IPS-18c (cell line): Measurements from ENCODE around the gene TMEM184A.

Experiments
- H3K4me3 ChIP-seq: 2 replicates; pipeline ENCODE4 v1.7.0; 2013; ENCODE audit warnings: low read depth, mild to moderate bottlenecking, low read length, moderate library complexity; ENCODE audit not compliant: insufficient read depth
- H3K9me3 ChIP-seq: one replicate; pipeline ENCODE4 v1.6.1; 2013; ENCODE audit warnings: mild to moderate bottlenecking, low read length, moderate library complexity; ENCODE audit not compliant: control insufficient read depth, insufficient read depth

TMEM184A gene

GRCh38 chr7:1559626-1560590, 3.9 kb upstream of the TMEM184A start:
- no peaks in the 10 kb centered on the region for H3K9me3 ChIP-seq
- H3K4me3 ChIP-seq, result no peak overlapping the region

DNA sequence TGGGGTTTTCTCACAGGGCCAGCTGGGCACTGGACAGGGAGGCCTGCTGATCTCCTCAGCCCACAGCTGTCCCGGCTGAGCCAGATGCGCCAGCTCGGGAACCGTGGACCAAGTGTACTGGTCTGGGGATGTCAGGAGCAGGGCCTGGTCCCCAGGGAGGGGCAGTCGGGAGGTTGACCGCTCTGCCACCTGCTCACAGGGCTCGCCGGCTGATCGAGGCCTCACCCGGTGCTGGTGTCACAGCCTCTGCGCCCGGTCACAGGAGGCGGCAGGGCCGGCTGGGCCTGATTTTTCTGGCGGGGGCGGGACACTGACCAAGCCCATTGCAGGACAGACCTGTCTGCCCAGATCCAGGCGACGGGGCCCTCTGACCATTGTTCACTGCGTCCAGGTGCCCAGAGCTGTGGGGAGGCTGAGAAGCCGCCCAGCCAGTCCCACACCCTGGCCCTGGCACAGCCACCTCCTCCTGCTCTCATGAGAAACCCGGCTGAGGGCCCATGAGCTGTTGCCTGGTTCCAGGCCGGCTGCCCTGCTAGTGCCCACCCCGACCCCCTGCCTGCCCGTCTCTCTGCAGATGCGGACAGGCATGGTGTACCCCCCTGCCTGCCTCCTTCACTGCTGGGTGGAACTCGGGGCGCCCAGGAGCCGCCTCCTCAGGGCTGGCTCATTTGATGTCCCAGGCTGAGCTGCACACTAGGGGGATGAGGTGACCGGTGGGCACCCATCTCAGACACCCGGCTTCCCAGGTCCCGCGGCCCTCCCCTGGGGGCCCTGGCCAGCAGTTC, 3.0 kb upstream of the TMEM184A start:
- Histone ChIP-seq H3K4me3 (no peak overlapping the region), H3K9me3 (no peaks in the 10 kb centered on the region)

DNA sequence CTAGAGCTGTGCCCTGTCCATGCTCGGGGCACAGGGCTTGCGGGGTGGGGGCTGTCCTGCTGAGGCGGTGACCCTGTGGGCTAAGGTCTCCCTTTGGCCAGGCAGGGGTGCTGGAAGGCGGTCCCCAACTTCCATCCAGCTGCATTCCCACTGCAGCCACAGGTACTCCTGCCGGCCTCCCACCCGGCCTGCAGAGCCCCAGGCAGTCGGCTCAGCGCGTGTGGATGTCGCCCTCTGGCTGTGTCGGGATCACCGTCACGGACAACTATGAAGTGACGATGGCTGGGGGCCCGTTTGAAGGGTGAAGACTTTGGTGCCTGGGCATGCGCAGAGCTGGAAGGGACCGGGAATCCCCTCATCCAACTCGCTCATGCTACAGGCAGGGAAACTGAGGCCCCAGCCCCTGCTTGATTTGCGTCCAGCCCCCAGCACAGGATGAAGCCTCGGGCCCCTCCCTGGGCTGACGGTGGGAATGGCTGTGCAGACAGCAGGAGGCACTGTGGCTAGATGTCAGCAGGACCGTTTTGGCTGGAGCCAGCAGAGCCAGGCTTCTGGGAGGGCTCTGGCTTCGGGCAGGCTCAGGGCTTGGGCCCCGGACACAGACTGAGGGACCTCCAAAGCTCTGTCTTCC, 2.3 kb upstream of the TMEM184A start:
- Histone ChIP-seq H3K4me3 (no peak overlapping the region), H3K9me3 (no peaks in the 10 kb centered on the region)

GRCh38 chr7:1557771-1558170, 1.8 kb upstream of the TMEM184A start:
- Histone ChIP-seq H3K4me3 (no peak overlapping the region), H3K9me3 (no peaks in the 10 kb centered on the region)

DNA sequence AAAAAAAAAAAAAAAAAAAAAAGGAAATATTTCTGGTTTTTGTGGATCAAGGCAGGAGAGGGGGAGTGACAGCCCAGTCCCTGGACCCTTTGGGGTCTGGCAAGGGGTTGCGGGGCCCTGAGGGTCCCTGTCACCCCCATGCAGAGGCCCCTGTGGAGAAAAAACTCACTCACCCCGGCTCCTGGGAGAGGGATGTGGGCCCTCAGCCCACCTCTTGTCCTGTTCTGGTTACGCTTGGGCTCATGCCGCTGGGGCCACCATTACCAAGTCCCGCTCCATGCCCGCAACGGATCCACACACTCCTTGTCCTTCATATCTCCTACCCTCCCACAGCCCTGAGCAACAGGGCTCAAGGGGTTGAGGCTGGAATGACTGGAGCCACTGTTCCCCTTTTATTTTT, 1.0 kb upstream of the TMEM184A start:
- Histone ChIP-seq H3K9me3 (no peaks in the 10 kb centered on the region), H3K4me3 (no peak overlapping the region)

DNA sequence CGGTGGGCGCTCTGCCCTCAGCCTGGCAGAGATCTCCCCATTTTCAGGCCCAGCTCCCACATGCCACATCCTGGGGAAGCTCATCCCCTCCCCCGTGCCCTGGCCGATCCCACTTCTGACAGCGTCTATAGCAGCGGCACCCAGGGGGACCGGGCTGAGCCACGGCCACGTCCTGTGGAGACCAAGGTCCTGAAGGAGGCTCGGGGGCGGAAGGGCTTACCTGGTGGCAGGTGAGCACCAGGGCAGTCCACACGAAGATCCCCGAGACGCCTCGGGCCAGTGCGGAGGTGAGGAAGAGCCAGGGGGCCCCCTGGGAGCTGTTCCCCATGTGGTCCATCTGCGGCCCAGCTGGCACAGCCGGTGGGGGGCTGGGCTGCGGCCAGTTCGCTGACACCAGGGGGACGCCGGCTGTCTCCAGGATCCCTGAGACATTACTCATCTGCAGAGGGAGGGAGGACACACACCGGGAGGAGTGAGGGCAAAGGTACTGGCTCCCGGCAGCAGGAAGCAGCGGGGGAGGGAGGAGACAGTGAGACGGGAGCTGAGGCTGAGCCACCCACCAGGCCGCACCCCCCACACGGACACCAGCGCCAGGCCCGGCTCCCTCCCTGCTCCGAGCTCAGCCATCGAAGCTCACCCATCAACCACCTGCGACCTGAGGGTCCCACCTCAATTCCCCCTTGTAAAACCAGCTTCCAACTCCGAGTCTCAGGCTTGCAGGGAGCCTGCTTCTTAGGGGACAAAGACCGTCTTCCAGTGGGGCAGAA, 776 bp downstream of the TMEM184A start:
- Histone ChIP-seq H3K4me3 (no peak overlapping the region), H3K9me3 (no peaks in the 10 kb centered on the region)

DNA sequence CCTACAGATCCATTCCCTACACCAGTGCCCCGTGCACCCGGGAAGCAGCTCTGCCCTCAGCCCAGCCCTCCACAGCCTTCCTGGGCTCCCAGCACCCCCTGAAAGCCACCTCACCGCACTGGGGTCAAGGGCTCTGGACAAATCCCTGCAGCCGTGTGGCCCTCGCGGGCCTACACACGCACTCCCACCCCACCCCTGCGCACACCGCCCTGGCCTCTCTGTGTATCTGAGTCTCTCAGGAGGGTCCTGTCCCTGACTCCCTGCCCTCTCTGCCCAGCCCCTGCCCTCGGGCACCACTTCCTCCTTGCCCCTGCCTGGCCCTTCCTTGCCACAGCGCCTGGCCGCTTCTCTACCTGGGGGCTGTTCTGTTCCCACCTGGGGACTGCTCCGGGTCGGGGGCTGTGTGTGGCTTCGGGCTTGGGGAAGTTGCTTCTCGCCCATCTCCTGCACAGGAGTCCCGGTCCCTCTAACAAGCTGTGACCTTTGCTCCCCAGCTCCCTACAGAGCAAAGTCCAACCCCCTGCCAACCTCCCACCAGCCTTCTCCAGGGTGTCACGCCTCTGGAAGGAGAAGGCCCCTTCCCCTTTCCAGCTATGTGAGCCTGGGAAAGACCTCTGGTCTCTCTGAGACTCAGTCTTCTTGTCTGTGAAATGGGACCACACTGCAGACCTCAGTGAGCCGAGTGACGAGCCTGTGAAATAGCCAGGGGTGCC, 1.5 kb downstream of the TMEM184A start:
- no peaks in the 10 kb centered on the region for H3K9me3 ChIP-seq
- no peak overlapping the region for H3K4me3 ChIP-seq

DNA sequence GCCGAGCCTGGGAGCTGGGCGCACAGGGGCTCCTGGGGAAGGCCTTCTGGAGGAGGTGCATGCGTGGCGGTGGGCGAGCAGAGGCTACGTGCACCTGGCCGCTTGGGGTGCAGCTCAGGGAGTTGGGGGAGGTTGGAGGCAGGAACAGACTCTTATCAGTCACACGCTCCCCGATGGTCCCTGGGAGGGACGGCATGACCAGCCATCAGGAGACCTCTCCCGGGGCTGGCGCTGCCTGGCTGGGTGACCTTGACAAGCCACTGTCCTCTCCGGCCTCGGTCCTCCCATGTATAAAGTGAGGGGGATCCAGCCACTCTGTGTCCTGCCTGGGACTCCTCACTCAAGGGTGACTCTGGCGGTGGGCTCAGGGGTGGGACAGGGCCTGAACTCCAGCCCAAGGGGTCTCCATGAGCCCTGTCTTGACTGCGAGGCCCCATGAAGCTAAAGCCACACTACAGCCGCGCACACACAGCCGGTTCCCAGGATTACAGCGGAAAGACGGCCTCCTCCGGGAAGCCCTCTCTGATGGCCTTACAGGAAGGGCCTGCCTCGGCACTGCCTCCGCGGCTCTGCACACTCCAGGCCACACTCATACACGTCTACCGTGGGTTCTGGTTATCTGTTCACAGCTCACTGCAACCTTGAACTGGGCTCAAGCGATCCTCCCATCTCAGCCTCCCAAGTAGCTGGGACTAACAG, 2.3 kb downstream of the TMEM184A start:
- Histone ChIP-seq H3K4me3 (no peak overlapping the region), H3K9me3 (no peaks in the 10 kb centered on the region)

DNA sequence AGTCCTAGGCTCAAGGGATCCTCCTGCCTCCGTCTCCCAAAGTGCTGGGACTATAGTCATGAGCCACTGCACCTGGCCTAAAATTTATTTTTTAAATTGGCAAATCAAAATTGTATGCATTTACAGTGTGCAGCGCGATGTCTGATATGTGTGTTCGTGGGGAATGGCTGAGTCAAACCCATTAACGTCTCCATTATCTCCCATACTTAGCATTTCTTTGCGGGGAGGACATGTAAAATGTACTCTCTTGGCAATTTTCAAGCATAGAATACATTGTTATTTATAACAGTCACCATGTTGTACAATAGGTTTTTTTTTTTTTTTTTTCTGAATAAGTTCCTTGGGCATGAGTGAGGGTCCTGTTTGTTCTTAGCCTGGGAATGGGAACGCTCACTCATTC, 3.8 kb downstream of the TMEM184A start:
- H3K4me3 ChIP-seq, result no peak overlapping the region
- no peaks in the 10 kb centered on the region for H3K9me3 ChIP-seq

GRCh38 chr7:1550846-1551155, 5.2 kb downstream of the TMEM184A start:
- H3K4me3 ChIP-seq, result no peak overlapping the region
- no peaks in the 10 kb centered on the region for H3K9me3 ChIP-seq

DNA sequence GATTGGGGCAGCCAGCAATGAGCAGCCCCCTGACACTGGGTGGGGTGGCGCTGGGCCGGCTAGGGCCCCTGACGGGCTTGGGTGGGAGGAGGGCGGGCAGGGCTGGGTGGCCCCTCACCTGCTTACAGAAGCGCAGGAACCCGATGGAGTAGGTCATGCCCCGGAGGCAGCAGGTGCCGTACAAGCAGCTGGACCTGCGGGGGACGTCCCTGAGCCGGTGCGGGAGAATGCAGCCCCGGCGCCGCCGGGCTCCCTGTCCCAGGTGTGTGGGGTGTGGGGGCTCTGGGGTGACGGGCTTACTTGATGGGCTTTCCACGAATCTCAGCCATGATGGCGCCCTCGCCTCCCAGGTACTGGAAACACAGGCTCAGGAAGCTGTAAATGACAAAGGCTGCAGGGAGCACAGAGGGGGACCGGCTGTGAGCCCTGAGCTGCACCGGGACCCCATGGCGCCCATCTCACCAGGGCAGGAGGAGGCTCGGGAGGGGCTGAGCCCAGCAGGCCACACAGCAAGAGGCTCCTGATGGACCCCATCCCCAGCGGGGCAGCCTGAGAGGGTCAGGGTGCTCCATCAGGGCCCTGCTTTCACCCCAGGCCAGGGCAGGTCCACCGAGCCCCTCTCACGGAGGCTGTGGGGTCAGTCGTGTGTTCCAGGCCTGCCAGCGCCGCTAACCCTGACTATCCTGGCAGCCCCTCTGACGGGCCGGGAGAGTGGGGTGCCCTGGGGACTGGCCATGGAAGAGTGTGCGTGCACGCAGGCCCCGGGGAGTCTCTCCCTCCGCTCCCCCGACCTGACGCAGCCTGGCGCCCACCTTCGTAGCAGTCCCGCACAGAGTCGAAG, 5.8 kb downstream of the TMEM184A start:
- Histone ChIP-seq H3K4me3 (no peak overlapping the region), H3K9me3 (no peaks in the 10 kb centered on the region)

- H3K4me3 ChIP-seq, result no peak overlapping the region
- no peaks in the 10 kb centered on the region for H3K9me3 ChIP-seq
These were observed 6.5 kb downstream of the TMEM184A start for GRCh38 chr7:1549357-1550004.

DNA sequence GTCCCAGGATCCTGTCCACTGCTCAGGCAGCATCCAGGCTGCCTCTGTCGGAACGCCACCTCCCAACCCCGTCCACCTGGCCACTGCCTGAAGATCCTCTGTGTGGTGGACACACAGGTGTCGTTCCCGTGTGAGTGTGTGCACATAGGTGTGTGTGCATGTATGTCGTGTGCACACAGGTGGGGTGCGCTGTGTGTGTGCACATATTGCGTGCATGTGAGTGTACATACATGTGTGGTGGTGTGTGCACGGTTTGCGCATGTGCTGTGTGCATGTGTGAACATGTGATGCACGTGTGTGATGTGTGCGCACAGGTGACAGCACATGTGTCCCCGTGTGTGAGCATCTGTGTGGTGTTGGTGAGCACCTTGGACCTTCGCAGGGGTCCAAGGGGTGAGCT, 7.1 kb downstream of the TMEM184A start:
- no peaks in the 10 kb centered on the region for H3K9me3 ChIP-seq
- H3K4me3 ChIP-seq, result no peak overlapping the region

GRCh38 chr7:1548438-1548831, 7.6 kb downstream of the TMEM184A start:
- H3K4me3 ChIP-seq, result no peak overlapping the region
- H3K9me3 ChIP-seq, result no peaks in the 10 kb centered on the region

DNA sequence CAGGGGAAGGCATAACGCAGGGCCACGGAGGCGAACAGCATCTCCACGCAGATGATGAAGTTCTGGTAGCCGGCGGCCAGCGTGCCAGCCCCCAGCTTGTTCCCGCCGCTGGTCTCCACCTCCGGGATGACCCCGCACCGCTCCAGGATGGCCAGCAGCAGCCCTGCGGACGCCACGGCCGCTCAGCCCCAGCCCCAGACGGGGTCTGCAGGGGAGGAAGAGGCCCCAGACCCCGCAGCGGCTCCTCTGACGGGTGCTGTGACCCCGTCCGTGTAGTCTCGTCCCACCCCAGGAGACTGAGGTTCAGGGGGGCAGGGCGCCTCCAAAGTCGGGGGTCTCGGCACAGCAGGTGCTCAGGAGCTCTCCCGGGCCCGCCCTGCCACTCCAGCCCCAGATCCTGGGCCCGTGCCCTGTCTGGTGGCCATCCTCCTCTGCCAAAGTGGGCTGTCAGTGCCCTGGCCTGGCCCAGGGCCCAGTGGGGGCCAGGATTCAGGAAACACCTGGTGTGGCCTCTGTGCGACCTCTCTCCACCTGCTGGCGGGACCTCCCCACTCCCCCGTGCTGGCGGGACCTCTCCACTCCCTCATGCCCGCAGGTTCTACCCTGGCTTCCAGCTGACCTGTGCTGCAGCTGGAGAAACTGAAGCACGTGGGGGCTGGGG, 8.1 kb downstream of the TMEM184A start:
- H3K9me3 ChIP-seq, result no peaks in the 10 kb centered on the region
- H3K4me3 ChIP-seq, result no peak overlapping the region
